ENCODE measurements around the gene ACSF3.

ACSF3 gene

DNA sequence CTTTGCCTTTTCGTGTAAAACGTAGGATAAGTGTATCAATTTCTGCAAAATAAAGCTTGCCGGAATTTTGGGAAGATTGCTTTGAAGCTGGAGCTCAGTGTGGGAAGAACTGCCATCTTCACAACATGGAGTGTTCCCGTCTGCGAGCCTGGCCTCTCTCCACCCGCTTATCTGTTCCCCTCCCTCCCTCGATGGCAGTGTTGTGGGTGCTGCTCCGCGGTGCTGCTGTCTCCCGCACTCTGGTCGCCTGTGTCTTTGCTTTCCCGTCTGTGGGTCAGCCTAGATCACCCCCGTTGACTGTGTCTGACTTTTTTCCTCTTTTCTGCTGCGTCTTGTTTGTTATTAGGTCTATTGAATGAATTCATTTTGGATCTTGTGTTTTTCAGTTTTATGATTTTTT, 17.0 kb downstream of the ACSF3 start:
- Histone ChIP-seq H3K4me3 (ENCODE audit: low read length) (no peak overlapping the region), H3K27me3 (ENCODE audit: insufficient read depth, low read length) (no peaks in the 10 kb centered on the region), H3K9ac (ENCODE audit: low read depth, low read length) (no peak overlapping the region), H3K36me3 (ENCODE audit: insufficient read depth, low read depth, low read length) (peaks cover 32% of the 10 kb centered on the region), H3K4me1 (ENCODE audit: insufficient read depth, low read length) (no peaks in the 10 kb centered on the region), H3K9me3 (ENCODE audit: insufficient read depth, low read depth, low read length) (no peaks in the 10 kb centered on the region), H3K27ac (ENCODE audit: low read length) (no peak overlapping the region)

GRCh38 chr16:89111263-89111662, 17.6 kb downstream of the ACSF3 start:
- H3K27ac ChIP-seq (ENCODE audit: low read length) = no peak overlapping the region
- no peaks in the 10 kb centered on the region for H3K27me3 ChIP-seq (ENCODE audit: insufficient read depth, low read length)
- no peaks in the 10 kb centered on the region for H3K9me3 ChIP-seq (ENCODE audit: insufficient read depth, low read depth, low read length)
- peaks cover 32% of the 10 kb centered on the region for H3K36me3 ChIP-seq (ENCODE audit: insufficient read depth, low read depth, low read length)
- H3K9ac ChIP-seq (ENCODE audit: low read depth, low read length) = no peak overlapping the region
- H3K4me3 ChIP-seq (ENCODE audit: low read length) = no peak overlapping the region
- no peaks in the 10 kb centered on the region for H3K4me1 ChIP-seq (ENCODE audit: insufficient read depth, low read length)

DNA sequence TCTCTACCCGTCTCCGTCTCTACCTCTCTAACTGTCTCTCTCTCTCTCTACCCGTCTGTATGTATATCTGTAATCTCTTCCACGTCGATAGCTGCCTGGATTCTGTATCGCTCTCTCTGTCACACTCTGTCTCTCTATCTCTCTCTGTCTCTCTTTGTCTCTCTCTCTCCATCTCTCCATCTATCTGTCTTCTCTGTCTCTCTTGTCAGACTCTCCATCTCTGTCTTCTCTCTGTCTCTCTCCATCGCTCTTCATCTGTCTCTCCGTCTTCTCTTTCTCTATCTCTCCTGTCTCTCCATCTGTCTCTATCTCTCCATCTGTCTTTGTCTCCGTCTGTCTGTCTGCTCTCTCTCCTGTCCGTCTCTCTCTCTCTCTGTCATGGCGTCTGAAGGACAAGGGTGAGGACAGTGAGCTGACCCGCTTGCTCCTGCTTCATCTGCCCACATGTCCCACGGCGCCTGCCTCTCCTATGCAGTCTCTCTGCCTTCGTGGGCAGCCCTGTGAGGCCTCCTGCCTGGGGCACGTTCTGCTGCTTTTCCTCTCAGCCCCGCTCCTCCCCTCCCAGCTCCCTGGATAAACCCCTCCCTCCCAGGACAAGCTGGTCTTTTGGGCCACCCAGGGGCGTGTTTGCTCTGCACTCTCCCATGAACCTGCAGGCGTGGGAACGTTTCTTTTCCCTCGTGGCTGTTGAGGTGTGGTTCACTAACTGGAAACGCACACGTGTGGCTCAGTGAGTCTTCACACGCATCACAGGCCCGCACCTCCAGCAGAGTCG, 18.9 kb downstream of the ACSF3 start:
- Histone ChIP-seq H3K4me1 (ENCODE audit: insufficient read depth, low read length) (no peaks in the 10 kb centered on the region), H3K9me3 (ENCODE audit: insufficient read depth, low read depth, low read length) (no peaks in the 10 kb centered on the region), H3K36me3 (ENCODE audit: insufficient read depth, low read depth, low read length) (peaks cover 31% of the 10 kb centered on the region), H3K9ac (ENCODE audit: low read depth, low read length) (no peak overlapping the region), H3K4me3 (ENCODE audit: low read length) (no peak overlapping the region), H3K27ac (ENCODE audit: low read length) (no peak overlapping the region), H3K27me3 (ENCODE audit: insufficient read depth, low read length) (no peaks in the 10 kb centered on the region)

DNA sequence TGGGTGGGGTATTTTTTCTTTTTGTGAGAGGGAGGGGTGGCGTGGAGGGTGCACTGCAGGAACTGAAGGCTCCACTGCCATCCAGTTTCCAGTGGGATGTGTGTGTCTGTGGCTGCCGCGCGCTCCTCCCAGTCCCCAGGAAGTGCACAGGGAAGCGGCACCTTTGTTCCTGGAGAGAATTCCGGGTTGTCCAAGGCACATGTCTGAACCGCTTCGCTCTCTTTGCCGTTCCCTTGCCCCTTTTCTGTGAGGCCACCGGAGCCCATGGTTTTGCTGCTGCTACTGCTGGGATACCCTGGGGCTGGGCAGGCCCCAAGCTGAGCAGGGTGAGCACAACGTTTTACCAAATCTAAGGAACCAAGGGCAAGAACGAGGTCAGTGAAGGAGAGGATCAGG, 19.5 kb downstream of the ACSF3 start:
- no peaks in the 10 kb centered on the region for H3K9me3 ChIP-seq (ENCODE audit: insufficient read depth, low read depth, low read length)
- H3K27ac ChIP-seq (ENCODE audit: low read length) = no peak overlapping the region
- no peak overlapping the region for H3K9ac ChIP-seq (ENCODE audit: low read depth, low read length)
- H3K4me3 ChIP-seq (ENCODE audit: low read length) = no peak overlapping the region
- H3K4me1 ChIP-seq (ENCODE audit: insufficient read depth, low read length) = no peaks in the 10 kb centered on the region
- H3K27me3 ChIP-seq (ENCODE audit: insufficient read depth, low read length) = no peaks in the 10 kb centered on the region
- H3K36me3 ChIP-seq (ENCODE audit: insufficient read depth, low read depth, low read length) = peaks cover 30% of the 10 kb centered on the region

DNA sequence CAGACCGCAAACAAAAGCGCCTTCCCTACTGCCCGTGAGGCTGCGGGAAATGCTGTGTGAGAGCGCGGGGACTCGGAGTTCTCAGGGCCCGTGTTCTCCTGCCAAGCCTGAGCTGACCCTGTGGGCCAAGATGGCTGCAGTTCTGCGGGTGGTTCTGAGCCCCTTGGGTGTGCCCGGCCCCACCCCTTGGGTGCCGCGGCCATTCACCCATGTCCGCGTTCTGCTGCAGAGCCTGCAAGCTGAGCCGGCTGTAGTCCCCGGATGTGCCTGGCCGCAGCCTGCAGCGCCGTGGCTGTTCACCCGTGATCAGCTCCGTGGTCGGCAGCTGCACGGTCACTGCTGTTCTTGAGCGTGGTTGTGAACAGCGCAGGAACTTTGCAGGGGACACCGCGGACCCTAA, 20.0 kb downstream of the ACSF3 start:
- Histone ChIP-seq H3K4me1 (ENCODE audit: insufficient read depth, low read length) (no peaks in the 10 kb centered on the region), H3K27me3 (ENCODE audit: insufficient read depth, low read length) (no peaks in the 10 kb centered on the region), H3K27ac (ENCODE audit: low read length) (no peak overlapping the region), H3K4me3 (ENCODE audit: low read length) (no peak overlapping the region), H3K9me3 (ENCODE audit: insufficient read depth, low read depth, low read length) (no peaks in the 10 kb centered on the region), H3K36me3 (ENCODE audit: insufficient read depth, low read depth, low read length) (peaks cover 31% of the 10 kb centered on the region), H3K9ac (ENCODE audit: low read depth, low read length) (no peak overlapping the region)

GRCh38 chr16:89114159-89114981, 20.7 kb downstream of the ACSF3 start:
- no peak overlapping the region for H3K4me3 ChIP-seq (ENCODE audit: low read length)
- H3K36me3 ChIP-seq (ENCODE audit: insufficient read depth, low read depth, low read length) = peaks cover 30% of the 10 kb centered on the region
- H3K27ac ChIP-seq (ENCODE audit: low read length) = no peak overlapping the region
- H3K9ac ChIP-seq (ENCODE audit: low read depth, low read length) = no peak overlapping the region
- H3K27me3 ChIP-seq (ENCODE audit: insufficient read depth, low read length) = no peaks in the 10 kb centered on the region
- no peaks in the 10 kb centered on the region for H3K9me3 ChIP-seq (ENCODE audit: insufficient read depth, low read depth, low read length)
- no peaks in the 10 kb centered on the region for H3K4me1 ChIP-seq (ENCODE audit: insufficient read depth, low read length)

GRCh38 chr16:89115216-89115861, 21.7 kb downstream of the ACSF3 start:
- no peaks in the 10 kb centered on the region for H3K27me3 ChIP-seq (ENCODE audit: insufficient read depth, low read length)
- H3K4me1 ChIP-seq (ENCODE audit: insufficient read depth, low read length) = no peaks in the 10 kb centered on the region
- no peaks in the 10 kb centered on the region for H3K9me3 ChIP-seq (ENCODE audit: insufficient read depth, low read depth, low read length)
- H3K27ac ChIP-seq (ENCODE audit: low read length) = no peak overlapping the region
- no peak overlapping the region for H3K4me3 ChIP-seq (ENCODE audit: low read length)
- peaks cover 37% of the 10 kb centered on the region for H3K36me3 ChIP-seq (ENCODE audit: insufficient read depth, low read depth, low read length)
- no peak overlapping the region for H3K9ac ChIP-seq (ENCODE audit: low read depth, low read length)

GRCh38 chr16:89116341-89117226, 22.9 kb downstream of the ACSF3 start:
- Histone ChIP-seq H3K9me3 (ENCODE audit: insufficient read depth, low read depth, low read length) (no peaks in the 10 kb centered on the region), H3K4me1 (ENCODE audit: insufficient read depth, low read length) (no peaks in the 10 kb centered on the region), H3K27ac (ENCODE audit: low read length) (no peak overlapping the region), H3K9ac (ENCODE audit: low read depth, low read length) (no peak overlapping the region), H3K27me3 (ENCODE audit: insufficient read depth, low read length) (no peaks in the 10 kb centered on the region), H3K36me3 (ENCODE audit: insufficient read depth, low read depth, low read length) (peaks cover 49% of the 10 kb centered on the region), H3K4me3 (ENCODE audit: low read length) (no peak overlapping the region)

- Histone ChIP-seq H3K36me3 (ENCODE audit: insufficient read depth, low read depth, low read length) (peaks cover 45% of the 10 kb centered on the region), H3K27ac (ENCODE audit: low read length) (no peak overlapping the region), H3K4me3 (ENCODE audit: low read length) (no peak overlapping the region), H3K9ac (ENCODE audit: low read depth, low read length) (no peak overlapping the region), H3K27me3 (ENCODE audit: insufficient read depth, low read length) (no peaks in the 10 kb centered on the region), H3K4me1 (ENCODE audit: insufficient read depth, low read length) (no peaks in the 10 kb centered on the region), H3K9me3 (ENCODE audit: insufficient read depth, low read depth, low read length) (no peaks in the 10 kb centered on the region)
These were observed 23.7 kb downstream of the ACSF3 start for GRCh38 chr16:89117227-89117974.

DNA sequence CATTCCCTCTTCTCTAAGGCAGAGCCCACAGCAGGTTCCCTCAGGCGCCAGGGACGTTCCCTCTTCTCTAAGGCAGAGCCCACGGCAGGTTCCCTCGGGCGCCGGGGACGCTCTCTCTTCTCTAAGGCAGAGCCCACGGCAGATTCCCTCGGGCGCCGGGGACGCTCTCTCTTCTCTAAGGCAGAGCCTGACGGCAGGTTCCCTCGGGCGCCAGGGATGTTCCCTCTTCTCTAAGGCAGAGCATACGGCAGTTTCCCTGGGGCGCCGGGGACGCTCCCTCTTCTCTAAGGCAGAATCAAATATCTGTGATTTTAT, 24.3 kb downstream of the ACSF3 start:
- Histone ChIP-seq H3K4me3 (ENCODE audit: low read length) (no peak overlapping the region), H3K27me3 (ENCODE audit: insufficient read depth, low read length) (no peaks in the 10 kb centered on the region), H3K9me3 (ENCODE audit: insufficient read depth, low read depth, low read length) (no peaks in the 10 kb centered on the region), H3K27ac (ENCODE audit: low read length) (no peak overlapping the region), H3K9ac (ENCODE audit: low read depth, low read length) (no peak overlapping the region), H3K36me3 (ENCODE audit: insufficient read depth, low read depth, low read length) (peaks cover 41% of the 10 kb centered on the region), H3K4me1 (ENCODE audit: insufficient read depth, low read length) (no peaks in the 10 kb centered on the region)

All from iPS-20b (cell line).